Liver (tissue), 9 donors: ENCODE measurements around the gene BAG3. TPM values are rescaled to one million over a fixed set of nuclear protein-coding genes. Genes with fewer than 3 reads are reported as not detected.

Source experiments
- DNase-seq: peaks from one replicate; pipeline ENCODE4 v3.0.0-alpha.2; 2017; ENCODE audit warnings: low spot score
- H3K27ac ChIP-seq, 2 donors: one replicate each; pipeline ENCODE4 v1.7.0; 2013; ENCODE audit warnings: inconsistent platforms in 2 of 2, low read length in 2 of 2, control low read depth in 1 of 2, low read depth in 1 of 2, mild to moderate bottlenecking in 1 of 2
- H3K27me3 ChIP-seq, 4 donors: one replicate each; pipeline versions ENCODE4 v1.6.1 to v1.7.0; 2013; ENCODE audit warnings: low read length in 3 of 4, inconsistent platforms in 1 of 4, mild to moderate bottlenecking in 1 of 4, moderate library complexity in 1 of 4; ENCODE audit not compliant: control insufficient read depth in 4 of 4, insufficient read depth in 4 of 4
- H3K36me3 ChIP-seq, 4 donors: one replicate each; pipeline versions ENCODE4 v1.6.1 to v1.7.0; 2013; ENCODE audit warnings: low read length in 3 of 4, mild to moderate bottlenecking in 3 of 4, low read depth in 1 of 4, moderate library complexity in 1 of 4; ENCODE audit not compliant: control insufficient read depth in 4 of 4, insufficient read depth in 3 of 4
- H3K4me1 ChIP-seq, 4 donors: one replicate each; pipeline versions ENCODE4 v1.6.1 to v1.7.0; 2013; ENCODE audit warnings: low read length in 3 of 4, mild to moderate bottlenecking in 3 of 4, moderate library complexity in 1 of 4; ENCODE audit not compliant: control insufficient read depth in 4 of 4, insufficient read depth in 4 of 4
- H3K4me3 ChIP-seq, 3 donors: one replicate each; pipeline versions ENCODE4 v1.6.1 to v1.7.0; 2013; ENCODE audit warnings: low read length in 3 of 3, control low read depth in 1 of 3, low read depth in 1 of 3, mild to moderate bottlenecking in 1 of 3
- H3K9ac ChIP-seq, 2 donors: one replicate each; pipeline ENCODE4 v1.7.0; 2013; ENCODE audit warnings: low read length in 2 of 2, mild to moderate bottlenecking in 2 of 2, moderate library complexity in 2 of 2, control low read depth in 1 of 2, low read depth in 1 of 2
- H3K9me3 ChIP-seq, 4 donors: one replicate each; pipeline versions ENCODE4 v1.6.1 to v1.7.0; 2013; ENCODE audit warnings: low read length in 3 of 4; ENCODE audit not compliant: control insufficient read depth in 4 of 4
- EGR1 ChIP-seq, 2 donors: IDR thresholded peaks; 2 replicates each; pipeline ENCODE4 v1.6.1; 2016 to 2018; ENCODE audit warnings: antibody characterized with exemption in 2 of 2, low read depth in 2 of 2
- FOXA1 ChIP-seq: IDR thresholded peaks from 2 replicates; pipeline ENCODE4 v1.6.1; 2016; ENCODE audit warnings: antibody characterized with exemption
- FOXA2 ChIP-seq: IDR thresholded peaks from 2 replicates; pipeline ENCODE4 v1.6.1; 2016; ENCODE audit warnings: antibody characterized with exemption
- GABPA ChIP-seq, 2 donors: IDR thresholded peaks in 1 of 2; conservative IDR thresholded peaks in 1 of 2; 2 replicates each; pipeline ENCODE4 v1.6.1; 2016; ENCODE audit warnings: antibody characterized with exemption in 2 of 2, mild to moderate bottlenecking in 1 of 2, moderate library complexity in 1 of 2
- HNF4A ChIP-seq, 2 donors: conservative IDR thresholded peaks; 2 replicates each; pipeline ENCODE4 v1.6.1; 2016; ENCODE audit warnings: antibody characterized with exemption in 2 of 2, mild to moderate bottlenecking in 2 of 2
- JUND ChIP-seq, 2 donors: IDR thresholded peaks; 2 replicates each; pipeline ENCODE4 v1.6.1; 2016; ENCODE audit warnings: antibody characterized with exemption in 2 of 2
- NR2F2 ChIP-seq: IDR thresholded peaks from 2 replicates; pipeline ENCODE4 v1.6.1; 2016; ENCODE audit warnings: antibody characterized with exemption
- RAD21 ChIP-seq, 2 donors: IDR thresholded peaks; 2 replicates each; pipeline ENCODE4 v1.6.1; 2016; ENCODE audit warnings: antibody characterized with exemption in 2 of 2, mild to moderate bottlenecking in 2 of 2
- RXRA ChIP-seq, 2 donors: IDR thresholded peaks; 2 replicates each; pipeline ENCODE4 v1.6.1; 2017 to 2018; ENCODE audit warnings: antibody characterized with exemption in 2 of 2, mild to moderate bottlenecking in 1 of 2
- TAF1 ChIP-seq: conservative IDR thresholded peaks from 2 replicates; pipeline ENCODE4 v1.6.1; 2016; ENCODE audit warnings: antibody characterized with exemption, mild to moderate bottlenecking
- YY1 ChIP-seq: IDR thresholded peaks from 2 replicates; pipeline ENCODE4 v1.6.1; 2016; ENCODE audit warnings: antibody characterized with exemption, mild to moderate bottlenecking
- WGBS: extraction: QIAGEN DNeasy Blood & Tissue Kit; methylation state at CpG from one replicate; pipeline ENCODE4 v1.1.7; 2013; 5-methylcytosine and 5-hydroxymethylcytosine counted together
- polyA plus RNA-seq, 2 donors: library from polyadenylated mRNA; stranded (reverse) in 1 of 2; unstranded in 1 of 2; fragments of 200-250 nt in 1 of 2; fragments of >200 nt in 1 of 2; fragmentation: Nextera tagmentation in 1 of 2; extraction: Ambion mirVana in 1 of 2; gene quantifications; one replicate each; pipeline versions ENCODE4 v1.2.1 to v1.2.3, GENCODE V29; 2013 to 2015
- total RNA-seq, 2 donors: library from RNA; depleted of rRNA; stranded (reverse); fragments of >200 nt; gene quantifications; one replicate each; pipeline ENCODE4 v1.2.3, GENCODE V29; 2014
- TF ChIP-seq, protein P1 (sequence below): IDR thresholded peaks from 2 replicates; pipeline ENCODE4 v1.6.1; 2016; ENCODE audit warnings: antibody characterized with exemption, mild to moderate bottlenecking
- TF ChIP-seq, protein P2 (sequence below): IDR thresholded peaks from 2 replicates; pipeline ENCODE4 v1.6.1; 2016; ENCODE audit warnings: antibody characterized with exemption
- TF ChIP-seq, protein P3 (sequence below): IDR thresholded peaks from 2 replicates; pipeline ENCODE4 v1.6.1; 2016; ENCODE audit warnings: antibody characterized with exemption
- TF ChIP-seq, protein P4 (sequence below): fragments of 150-350 bp; IDR thresholded peaks from 2 replicates; pipeline ENCODE4 v1.5.1; 2017; ENCODE audit warnings: improper control_type of control experiment, low read depth, low read length; ENCODE audit not compliant: missing input control
- TF ChIP-seq, protein P5 (sequence below): IDR thresholded peaks from 2 replicates; pipeline ENCODE4 v1.6.1; 2016; ENCODE audit warnings: antibody characterized with exemption
- donor health status: healthy.
- donor health status: healthy.
- donor health status: healthy.
- donor health status: healthy.
- donor health status: healthy.

Gene BAG3
- total and polyA plus RNA-seq, 4 donors: 2.2 to 15.1 (median 6.3) TPM

DNA sequence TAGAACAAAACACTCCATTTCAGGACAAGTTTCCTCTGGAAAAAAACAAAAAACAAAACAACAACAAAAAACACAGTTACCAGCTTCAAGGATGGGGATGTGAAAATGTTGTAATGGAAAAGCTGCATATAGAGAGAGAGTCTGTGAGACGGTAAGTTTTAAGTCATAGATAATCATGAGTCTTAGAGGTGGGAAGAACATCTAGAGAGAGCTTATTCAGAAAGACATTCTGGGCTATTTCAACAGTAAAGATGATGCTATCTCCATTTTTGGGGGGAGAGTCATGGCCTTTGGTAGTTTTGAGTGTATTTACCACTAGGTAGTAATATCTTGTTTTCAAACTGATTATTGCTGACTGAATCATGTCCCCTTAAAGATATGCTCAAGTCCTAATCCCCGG, 51.4 kb downstream of the BAG3 start:
- H3K9ac ChIP-seq: no peak overlapping the region
- DNase-seq: no peak
- H3K36me3 ChIP-seq: no peaks in the 10 kb centered on the region
- no peaks in the 10 kb centered on the region for H3K9me3 ChIP-seq
- no peak overlapping the region for H3K4me3 ChIP-seq
- TF ChIP-seq, protein P1, sequence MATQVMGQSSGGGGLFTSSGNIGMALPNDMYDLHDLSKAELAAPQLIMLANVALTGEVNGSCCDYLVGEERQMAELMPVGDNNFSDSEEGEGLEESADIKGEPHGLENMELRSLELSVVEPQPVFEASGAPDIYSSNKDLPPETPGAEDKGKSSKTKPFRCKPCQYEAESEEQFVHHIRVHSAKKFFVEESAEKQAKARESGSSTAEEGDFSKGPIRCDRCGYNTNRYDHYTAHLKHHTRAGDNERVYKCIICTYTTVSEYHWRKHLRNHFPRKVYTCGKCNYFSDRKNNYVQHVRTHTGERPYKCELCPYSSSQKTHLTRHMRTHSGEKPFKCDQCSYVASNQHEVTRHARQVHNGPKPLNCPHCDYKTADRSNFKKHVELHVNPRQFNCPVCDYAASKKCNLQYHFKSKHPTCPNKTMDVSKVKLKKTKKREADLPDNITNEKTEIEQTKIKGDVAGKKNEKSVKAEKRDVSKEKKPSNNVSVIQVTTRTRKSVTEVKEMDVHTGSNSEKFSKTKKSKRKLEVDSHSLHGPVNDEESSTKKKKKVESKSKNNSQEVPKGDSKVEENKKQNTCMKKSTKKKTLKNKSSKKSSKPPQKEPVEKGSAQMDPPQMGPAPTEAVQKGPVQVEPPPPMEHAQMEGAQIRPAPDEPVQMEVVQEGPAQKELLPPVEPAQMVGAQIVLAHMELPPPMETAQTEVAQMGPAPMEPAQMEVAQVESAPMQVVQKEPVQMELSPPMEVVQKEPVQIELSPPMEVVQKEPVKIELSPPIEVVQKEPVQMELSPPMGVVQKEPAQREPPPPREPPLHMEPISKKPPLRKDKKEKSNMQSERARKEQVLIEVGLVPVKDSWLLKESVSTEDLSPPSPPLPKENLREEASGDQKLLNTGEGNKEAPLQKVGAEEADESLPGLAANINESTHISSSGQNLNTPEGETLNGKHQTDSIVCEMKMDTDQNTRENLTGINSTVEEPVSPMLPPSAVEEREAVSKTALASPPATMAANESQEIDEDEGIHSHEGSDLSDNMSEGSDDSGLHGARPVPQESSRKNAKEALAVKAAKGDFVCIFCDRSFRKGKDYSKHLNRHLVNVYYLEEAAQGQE: no peak
- TF ChIP-seq, protein P2, sequence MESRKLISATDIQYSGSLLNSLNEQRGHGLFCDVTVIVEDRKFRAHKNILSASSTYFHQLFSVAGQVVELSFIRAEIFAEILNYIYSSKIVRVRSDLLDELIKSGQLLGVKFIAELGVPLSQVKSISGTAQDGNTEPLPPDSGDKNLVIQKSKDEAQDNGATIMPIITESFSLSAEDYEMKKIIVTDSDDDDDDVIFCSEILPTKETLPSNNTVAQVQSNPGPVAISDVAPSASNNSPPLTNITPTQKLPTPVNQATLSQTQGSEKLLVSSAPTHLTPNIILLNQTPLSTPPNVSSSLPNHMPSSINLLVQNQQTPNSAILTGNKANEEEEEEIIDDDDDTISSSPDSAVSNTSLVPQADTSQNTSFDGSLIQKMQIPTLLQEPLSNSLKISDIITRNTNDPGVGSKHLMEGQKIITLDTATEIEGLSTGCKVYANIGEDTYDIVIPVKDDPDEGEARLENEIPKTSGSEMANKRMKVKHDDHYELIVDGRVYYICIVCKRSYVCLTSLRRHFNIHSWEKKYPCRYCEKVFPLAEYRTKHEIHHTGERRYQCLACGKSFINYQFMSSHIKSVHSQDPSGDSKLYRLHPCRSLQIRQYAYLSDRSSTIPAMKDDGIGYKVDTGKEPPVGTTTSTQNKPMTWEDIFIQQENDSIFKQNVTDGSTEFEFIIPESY: no peak
- no peak for TF ChIP-seq FOXA1
- TF ChIP-seq TAF1: no peak
- TF ChIP-seq HNF4A (conservative IDR thresholded peaks at IDR 0.05): no peak
- no peak for TF ChIP-seq JUND (IDR thresholded peaks at IDR 0.05)
- TF ChIP-seq, protein P3, sequence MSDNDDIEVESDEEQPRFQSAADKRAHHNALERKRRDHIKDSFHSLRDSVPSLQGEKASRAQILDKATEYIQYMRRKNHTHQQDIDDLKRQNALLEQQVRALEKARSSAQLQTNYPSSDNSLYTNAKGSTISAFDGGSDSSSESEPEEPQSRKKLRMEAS: no peak
- TF ChIP-seq RXRA (IDR thresholded peaks at IDR 0.05): no peak
- no peak for TF ChIP-seq FOXA2
- H3K27ac ChIP-seq: no peak overlapping the region
- no peaks in the 10 kb centered on the region for H3K4me1 ChIP-seq
- 89% methylated on average over 2 of the region's 2 CpGs for WGBS
- H3K27me3 ChIP-seq: no peaks in the 10 kb centered on the region

DNA sequence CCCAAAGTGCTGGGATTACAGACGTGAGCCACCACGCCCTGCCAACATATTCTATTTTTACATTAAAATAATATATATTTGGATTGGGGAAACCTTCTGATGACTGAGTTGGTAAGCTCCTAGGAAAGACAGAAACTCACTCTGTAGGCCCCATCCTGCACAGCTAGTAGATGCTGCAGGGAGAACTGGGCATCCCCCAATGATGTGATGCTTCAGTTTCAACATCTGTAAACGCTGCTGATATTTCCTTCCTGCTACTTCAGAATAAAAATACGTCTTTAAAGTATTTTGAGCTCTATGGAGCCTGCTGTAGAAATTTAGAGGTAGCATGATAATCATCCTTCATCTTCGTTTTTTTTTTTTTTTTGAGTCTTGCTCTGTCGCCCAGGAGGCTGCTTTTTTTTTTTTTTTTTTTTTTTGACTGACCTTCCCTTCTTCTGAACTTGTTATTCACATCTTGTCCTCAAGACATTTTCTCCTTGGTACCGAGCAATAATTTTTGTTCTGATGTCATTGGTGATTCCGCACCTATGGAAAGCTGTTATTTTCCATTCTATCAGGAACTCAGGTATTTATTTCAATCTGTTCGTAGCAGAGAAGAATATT, 52.8 kb downstream of the BAG3 start:
- 88% methylated on average over 9 of the region's 9 CpGs for WGBS
- Histone ChIP-seq H3K9ac (no peak overlapping the region), H3K4me3 (no peak overlapping the region), H3K36me3 (no peaks in the 10 kb centered on the region), H3K9me3 (no peaks in the 10 kb centered on the region), H3K27ac (no peak overlapping the region), H3K27me3 (no peaks in the 10 kb centered on the region), H3K4me1 (no peaks in the 10 kb centered on the region)
- DNase-seq: no peak
- TF ChIP-seq FOXA2 (no peak), NR2F2 (no peak), JUND (IDR thresholded peaks at IDR 0.05) (no peak), FOXA1 (no peak), TAF1 (no peak), EGR1 (IDR thresholded peaks at IDR 0.05; ENCODE audit: low read depth in 2 of 2) (no peak), RAD21 (IDR thresholded peaks at IDR 0.05) (no peak), GABPA (IDR thresholded peaks at IDR 0.05 in 1 of 2, conservative IDR thresholded peaks at IDR 0.05 in 1 of 2) (no peak), YY1 (no peak), RXRA (IDR thresholded peaks at IDR 0.05) (no peak)
- TF ChIP-seq, protein P3: no peak
- TF ChIP-seq, protein P4, sequence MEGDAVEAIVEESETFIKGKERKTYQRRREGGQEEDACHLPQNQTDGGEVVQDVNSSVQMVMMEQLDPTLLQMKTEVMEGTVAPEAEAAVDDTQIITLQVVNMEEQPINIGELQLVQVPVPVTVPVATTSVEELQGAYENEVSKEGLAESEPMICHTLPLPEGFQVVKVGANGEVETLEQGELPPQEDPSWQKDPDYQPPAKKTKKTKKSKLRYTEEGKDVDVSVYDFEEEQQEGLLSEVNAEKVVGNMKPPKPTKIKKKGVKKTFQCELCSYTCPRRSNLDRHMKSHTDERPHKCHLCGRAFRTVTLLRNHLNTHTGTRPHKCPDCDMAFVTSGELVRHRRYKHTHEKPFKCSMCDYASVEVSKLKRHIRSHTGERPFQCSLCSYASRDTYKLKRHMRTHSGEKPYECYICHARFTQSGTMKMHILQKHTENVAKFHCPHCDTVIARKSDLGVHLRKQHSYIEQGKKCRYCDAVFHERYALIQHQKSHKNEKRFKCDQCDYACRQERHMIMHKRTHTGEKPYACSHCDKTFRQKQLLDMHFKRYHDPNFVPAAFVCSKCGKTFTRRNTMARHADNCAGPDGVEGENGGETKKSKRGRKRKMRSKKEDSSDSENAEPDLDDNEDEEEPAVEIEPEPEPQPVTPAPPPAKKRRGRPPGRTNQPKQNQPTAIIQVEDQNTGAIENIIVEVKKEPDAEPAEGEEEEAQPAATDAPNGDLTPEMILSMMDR: no peak
- TF ChIP-seq, protein P1: no peak
- TF ChIP-seq, protein P5, sequence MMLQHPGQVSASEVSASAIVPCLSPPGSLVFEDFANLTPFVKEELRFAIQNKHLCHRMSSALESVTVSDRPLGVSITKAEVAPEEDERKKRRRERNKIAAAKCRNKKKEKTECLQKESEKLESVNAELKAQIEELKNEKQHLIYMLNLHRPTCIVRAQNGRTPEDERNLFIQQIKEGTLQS: no peak
